ENCODE results near the gene ZNF618.

ZNF618 gene

DNA sequence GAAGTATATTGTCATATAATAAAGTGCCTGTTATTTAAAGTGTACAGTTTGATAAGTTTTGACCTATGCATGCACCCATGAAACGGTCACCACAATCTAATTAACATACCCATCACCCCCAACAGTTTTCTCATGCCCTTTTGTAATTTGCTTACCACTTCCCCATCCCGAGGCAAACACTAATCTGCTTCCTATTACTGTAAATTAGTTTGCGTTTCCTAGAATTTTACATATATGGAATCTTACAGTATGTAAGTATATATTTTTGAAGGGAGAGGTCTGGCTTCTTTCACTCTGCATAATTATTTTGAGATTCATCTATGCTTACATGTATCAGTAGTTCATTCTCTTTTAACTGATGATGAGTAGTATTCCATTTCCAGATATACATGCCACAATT, 145.5 kb downstream of the ZNF618 start:
- no peak for DNase-seq (ENCODE audit: low read depth in 2 of 2)

GRCh38 chr9:114023961-114024360, 147.9 kb downstream of the ZNF618 start:
- no peak for DNase-seq (ENCODE audit: low read depth in 2 of 2)

DNA sequence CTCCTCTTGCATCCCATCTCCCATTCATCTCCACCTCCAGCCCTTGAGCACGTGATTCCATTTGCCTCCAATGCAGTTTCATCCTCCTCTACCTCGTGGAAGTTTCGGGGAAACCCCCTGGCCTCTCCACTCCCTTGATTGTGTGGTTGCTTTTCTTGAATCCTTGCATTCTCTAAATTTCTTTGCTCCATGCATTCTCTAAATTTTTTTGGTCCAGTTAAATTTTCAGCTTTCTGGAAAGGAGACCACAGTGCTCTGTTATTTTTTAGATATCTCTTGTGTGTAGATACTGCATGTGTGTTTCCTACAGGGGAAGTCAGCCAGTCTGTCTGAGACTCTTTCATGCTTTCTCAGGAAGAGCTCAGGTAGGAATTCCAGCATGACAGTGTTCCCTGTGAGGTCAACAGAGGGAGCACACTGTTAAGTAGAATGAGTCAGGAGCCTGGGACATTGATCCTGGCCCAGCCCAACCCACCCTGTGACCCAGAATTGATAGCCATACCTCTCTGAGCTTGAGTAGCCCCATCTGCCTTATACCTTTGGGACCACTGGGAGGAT, 149.2 kb downstream of the ZNF618 start:
- no peak for DNase-seq (ENCODE audit: low read depth in 2 of 2)

GRCh38 chr9:114025760-114026159, 149.7 kb downstream of the ZNF618 start:
- no peak for DNase-seq (ENCODE audit: low read depth in 2 of 2)

- DNase-seq (ENCODE audit: low read depth in 2 of 2): no peak
These were observed 150.2 kb downstream of the ZNF618 start for GRCh38 chr9:114026335-114026734.

GRCh38 chr9:114027159-114027862, 151.2 kb downstream of the ZNF618 start:
- DNase-seq (ENCODE audit: low read depth in 2 of 2): no peak

- no peak for DNase-seq (ENCODE audit: low read depth in 2 of 2)
These were observed 151.9 kb downstream of the ZNF618 start for GRCh38 chr9:114027863-114028465.

DNA sequence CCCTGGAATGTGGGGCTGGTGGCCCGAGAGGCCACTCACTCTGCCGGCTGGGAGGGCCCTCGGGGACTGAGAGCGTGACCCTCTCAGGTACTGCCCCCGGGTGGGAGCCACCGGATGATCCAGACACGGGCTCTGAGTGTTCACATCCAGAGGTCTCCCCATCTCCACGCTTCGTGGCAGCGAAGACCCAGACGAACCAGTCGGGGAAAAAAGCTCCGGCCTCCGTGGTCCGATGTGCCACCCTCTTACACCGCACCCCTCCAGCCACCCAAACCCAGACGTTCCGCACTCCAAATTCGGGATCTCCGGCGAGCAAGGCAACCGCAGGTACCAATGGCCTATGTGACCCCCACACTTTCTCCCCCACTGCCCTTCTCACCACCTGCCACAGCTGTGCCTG, 152.5 kb downstream of the ZNF618 start:
- DNase-seq (ENCODE audit: low read depth in 2 of 2): no peak

DNA sequence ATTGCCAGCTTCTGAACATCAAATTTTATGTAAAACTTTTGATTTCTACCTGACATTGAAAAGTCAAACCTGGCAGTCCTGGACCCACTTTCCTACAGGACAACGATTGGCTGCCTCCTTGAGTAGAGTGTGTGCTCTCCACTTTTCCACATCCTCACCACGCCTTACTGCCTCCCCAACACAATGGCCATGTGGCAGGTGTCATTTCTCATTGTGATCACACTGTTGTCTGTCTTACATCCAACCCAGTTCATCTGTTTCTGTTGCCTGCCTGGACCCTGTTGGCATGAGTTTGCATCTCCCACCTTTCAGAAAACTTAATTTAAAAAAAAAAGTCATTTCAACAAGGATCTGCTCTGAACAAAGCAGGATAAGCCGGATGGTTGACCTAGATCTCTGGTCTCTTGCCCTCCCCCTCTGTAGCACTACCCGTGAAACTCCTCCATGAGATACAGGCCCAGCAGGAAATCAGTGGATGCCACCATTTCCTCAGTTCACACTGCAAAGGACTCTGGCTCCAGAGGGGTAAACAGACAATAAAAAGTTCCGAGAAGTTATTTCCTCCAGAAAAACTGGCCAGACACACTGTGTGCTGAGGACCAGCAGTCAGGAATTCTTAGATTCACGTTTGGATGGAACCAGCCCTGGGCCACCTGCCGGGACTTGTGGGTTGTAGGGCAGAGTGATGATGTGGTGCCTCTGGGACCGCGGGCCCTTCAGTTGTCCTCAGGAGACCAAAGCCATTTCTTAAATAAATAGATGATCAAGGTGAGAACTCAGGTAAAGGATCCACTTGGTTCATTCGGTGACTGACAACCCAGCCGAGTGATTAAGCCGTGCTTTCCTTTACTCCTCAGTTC, 153.4 kb downstream of the ZNF618 start:
- DNase-seq (ENCODE audit: low read depth in 2 of 2): no peak

DNA sequence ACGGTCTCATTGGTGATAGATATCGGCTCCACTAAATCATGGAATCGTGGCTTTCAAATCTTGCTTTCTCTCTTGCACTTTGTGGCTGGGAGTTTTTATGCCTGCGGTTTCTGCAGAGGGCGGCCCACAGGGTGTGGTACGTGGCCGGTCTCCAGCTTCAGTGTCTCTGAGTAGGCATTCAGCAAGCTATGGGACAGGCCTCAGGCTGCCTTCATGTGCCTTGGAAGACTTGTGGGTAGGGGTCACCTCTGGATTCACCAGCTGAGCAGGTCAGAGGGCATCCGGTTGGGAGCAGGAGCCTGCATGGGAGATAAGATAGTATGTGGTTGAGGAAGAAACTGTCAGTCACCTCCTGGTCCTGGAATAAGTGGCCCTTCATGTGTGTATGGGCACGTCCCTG, 154.3 kb downstream of the ZNF618 start:
- no peak for DNase-seq (ENCODE audit: low read depth in 2 of 2)

- no peak for DNase-seq (ENCODE audit: low read depth in 2 of 2)
These were observed 155.0 kb downstream of the ZNF618 start for GRCh38 chr9:114031037-114031630.

GRCh38 chr9:114031948-114032840, 156.1 kb downstream of the ZNF618 start:
- DNase-seq (ENCODE audit: low read depth in 2 of 2): no peak

- DNase-seq (ENCODE audit: low read depth in 2 of 2): no peak
These were observed 157.4 kb downstream of the ZNF618 start for GRCh38 chr9:114033397-114034103.

DNA sequence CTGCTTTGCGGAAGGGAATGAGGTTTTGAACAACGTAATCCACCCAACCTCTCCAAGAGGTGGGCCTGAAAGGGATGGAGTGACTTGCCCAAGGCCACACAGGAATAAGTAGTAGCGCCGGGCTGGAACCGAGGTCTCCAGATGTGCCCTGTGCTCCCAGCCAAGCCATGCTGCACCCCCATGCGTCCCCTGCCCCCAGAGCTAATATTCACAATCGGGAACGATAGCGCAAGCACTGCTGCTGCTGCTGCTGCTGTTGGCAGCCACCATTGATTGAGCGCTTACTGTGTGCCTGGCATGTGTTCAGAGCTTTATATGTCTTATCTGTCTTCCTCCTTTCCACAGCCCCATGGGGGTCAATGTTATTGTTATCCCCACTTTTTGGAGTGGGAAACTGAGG, 158.1 kb downstream of the ZNF618 start:
- DNase-seq (ENCODE audit: low read depth in 2 of 2): no peak

DNA sequence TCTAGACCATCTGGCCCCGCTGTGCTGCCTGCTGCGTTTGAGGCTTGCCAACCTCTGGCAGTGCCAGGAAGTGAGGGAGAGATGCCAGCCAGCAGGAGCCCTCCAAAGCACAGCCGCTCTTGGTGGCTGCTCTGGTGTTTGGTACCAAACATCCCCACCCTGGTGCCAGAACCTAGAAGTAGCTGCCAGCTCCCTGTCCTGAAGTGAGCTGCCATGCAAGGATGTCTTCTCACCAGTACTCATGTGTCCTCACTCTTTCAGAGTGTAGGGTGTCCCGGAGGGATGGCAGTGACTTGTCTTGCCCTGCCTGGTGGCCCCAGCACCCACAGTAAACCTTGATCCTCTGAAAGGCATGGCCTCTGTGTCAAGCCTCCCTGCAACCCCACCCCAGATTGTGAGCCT, 158.6 kb downstream of the ZNF618 start:
- no peak for DNase-seq (ENCODE audit: low read depth in 2 of 2)

DNA sequence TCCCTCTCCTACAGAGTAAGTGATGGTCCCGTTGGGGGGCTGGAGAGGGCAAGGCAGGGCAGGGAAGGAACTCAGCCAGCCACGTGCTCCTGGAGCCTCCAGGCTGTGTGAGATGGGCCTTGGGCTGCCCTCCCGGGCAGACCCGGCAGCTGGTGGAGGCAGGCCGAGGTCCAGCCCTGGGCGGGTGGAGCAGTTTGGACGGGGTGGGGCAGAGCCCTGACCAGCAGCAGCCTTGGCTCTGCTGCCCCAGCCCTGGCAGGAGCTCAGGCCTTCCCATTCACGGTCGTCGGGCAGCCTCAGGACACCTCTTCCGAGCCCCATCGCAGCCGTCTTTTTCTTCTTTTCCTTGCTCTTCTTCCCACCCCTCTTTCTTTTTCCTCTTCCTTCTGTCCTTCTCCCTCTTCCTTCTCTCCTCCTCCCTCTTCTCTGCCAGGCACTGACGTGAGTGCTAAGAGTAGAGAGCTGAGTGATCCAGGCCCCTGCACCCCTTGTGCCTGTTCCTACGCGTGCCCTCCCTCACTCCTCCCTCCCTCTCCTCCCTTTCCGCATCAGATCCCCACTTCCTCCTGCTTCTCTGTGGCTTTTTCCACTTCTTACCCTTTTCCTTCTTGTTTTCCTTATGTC, 159.2 kb downstream of the ZNF618 start:
- no peak for DNase-seq (ENCODE audit: low read depth in 2 of 2)

GRCh38 chr9:114035845-114036801, 160.0 kb downstream of the ZNF618 start:
- no peak for DNase-seq (ENCODE audit: low read depth in 2 of 2)

DNA sequence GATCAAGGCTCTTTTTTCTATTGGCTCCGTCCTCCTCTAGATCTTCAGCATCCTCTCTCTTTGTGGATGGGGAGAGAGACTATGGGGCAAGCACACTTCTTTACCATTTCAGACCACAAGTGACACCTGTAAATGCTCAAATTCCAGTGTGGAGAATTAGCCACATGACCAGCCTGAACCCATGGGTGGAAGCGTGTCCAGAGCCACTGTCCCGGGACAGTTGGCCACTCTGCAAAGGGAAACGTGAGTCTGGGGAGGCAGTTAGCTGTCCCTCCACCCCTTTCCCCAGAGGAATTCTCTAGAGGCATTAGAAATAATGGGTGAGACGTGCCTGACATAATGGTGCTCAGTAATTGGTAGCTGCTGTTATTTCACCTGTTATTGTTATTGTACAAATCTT, 161.1 kb downstream of the ZNF618 start:
- DNase-seq (ENCODE audit: low read depth in 2 of 2): no peak

Data from fibroblast of skin of left quadriceps (primary cell).